HG02759 (cell line): ENCODE data around the gene GOLGA3.
"Not testable (repeated sequence)": the region's sequence is repeated elsewhere in the genome, so short reads cannot be mapped to it uniquely, and the experiment has no call there.

Experiments used
- ATAC-seq: cut with Tn5 transposase; IDR thresholded peaks from one replicate; pipeline ENCODE4 v1.9.1; 2021; ENCODE audit warnings: mild to moderate bottlenecking, moderate library complexity; ENCODE audit not compliant: unreplicated experiment

The GOLGA3 gene, protein sequence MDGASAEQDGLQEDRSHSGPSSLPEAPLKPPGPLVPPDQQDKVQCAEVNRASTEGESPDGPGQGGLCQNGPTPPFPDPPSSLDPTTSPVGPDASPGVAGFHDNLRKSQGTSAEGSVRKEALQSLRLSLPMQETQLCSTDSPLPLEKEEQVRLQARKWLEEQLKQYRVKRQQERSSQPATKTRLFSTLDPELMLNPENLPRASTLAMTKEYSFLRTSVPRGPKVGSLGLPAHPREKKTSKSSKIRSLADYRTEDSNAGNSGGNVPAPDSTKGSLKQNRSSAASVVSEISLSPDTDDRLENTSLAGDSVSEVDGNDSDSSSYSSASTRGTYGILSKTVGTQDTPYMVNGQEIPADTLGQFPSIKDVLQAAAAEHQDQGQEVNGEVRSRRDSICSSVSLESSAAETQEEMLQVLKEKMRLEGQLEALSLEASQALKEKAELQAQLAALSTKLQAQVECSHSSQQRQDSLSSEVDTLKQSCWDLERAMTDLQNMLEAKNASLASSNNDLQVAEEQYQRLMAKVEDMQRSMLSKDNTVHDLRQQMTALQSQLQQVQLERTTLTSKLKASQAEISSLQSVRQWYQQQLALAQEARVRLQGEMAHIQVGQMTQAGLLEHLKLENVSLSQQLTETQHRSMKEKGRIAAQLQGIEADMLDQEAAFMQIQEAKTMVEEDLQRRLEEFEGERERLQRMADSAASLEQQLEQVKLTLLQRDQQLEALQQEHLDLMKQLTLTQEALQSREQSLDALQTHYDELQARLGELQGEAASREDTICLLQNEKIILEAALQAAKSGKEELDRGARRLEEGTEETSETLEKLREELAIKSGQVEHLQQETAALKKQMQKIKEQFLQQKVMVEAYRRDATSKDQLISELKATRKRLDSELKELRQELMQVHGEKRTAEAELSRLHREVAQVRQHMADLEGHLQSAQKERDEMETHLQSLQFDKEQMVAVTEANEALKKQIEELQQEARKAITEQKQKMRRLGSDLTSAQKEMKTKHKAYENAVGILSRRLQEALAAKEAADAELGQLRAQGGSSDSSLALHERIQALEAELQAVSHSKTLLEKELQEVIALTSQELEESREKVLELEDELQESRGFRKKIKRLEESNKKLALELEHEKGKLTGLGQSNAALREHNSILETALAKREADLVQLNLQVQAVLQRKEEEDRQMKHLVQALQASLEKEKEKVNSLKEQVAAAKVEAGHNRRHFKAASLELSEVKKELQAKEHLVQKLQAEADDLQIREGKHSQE (N-terminal part only)

DNA sequence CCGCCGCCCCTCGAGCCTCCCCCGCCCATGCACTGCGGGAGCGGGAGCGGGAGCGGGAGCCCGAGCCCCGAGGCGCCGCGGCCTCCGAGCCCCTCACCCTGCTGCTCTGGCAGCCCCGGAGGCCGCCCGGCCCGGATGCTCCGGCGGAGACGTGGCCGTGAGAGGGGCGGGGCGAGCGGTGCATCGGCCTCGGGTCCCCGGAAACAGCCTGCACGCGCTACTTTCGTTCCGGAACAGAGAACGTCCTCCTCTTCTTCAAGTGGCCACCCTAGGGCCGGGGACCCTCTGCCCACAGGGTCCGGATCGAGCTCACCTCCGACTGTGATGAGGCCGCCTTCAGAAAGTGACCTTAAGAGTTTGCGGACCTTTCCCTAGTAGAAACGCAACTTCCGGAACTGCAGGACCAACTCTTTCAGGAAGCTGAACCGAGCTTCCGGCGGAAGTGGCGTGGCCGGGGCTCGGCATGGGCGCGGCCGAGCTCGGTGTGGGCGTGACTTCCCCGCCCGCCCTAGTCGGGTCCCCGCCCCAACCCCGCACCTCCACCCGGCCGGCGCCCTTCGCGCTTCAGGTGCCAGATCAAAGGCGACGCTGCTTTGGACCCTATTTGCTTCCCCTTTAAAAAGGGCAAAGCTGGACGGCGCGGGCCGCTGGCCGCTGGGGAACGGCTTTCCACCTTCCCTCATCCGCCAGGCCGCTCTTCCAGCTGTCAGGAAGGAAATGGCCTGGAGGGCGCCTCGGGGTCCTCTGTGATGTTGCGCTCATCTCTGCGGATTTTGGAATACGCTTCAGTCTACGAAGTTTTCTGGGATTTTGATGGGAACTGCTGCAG is at the start of gene GOLGA3:
Gene GOLGA3 (minus strand): TSS at position 164 of the 829 bp plus-strand sequence. CDS start 6,741 bp downstream, outside the sequence.
- ATAC-seq, result peak; percentile 94

DNA sequence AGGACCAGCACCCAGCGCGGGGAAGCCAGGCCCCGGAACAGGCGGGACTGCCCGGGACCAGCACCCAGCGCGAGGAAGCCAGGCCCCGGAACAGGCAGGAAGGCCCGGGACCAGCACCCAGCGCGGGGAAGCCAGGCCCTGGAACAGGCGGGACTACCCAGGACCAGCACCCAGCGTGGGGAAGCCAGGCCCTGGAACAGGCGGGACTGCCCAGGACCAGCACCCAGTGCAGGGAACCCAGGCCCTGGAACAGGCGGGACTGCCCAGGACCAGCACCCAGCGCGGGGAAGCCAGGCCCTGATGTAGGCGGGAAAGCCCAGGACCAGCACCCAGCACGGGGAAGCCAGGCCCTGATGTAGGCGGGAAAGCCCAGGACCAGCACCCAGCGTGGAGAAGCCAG is 46.0 kb upstream of the GOLGA3 start:
- ATAC-seq, result not testable (repeated sequence)

DNA sequence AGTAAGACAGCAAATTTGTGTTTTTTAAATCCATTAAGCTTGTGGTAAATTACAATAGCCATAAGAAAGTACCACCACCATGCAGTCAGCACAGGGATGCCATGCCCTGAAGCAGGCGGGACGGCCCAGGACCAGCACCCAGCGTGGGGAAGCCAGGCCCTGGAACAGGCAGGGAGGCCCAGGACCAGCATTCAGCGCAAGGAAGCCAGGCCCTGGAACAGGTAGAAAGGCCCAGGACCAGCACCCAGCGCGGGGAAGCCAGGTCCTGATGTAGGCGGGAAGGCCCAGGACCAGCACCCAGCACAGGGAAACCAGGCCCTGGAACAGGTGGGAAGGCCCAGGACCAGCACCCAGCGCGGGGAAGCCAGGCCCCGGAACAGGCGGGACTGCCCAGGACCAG is 45.5 kb upstream of the GOLGA3 start:
- ATAC-seq, result no peak

DNA sequence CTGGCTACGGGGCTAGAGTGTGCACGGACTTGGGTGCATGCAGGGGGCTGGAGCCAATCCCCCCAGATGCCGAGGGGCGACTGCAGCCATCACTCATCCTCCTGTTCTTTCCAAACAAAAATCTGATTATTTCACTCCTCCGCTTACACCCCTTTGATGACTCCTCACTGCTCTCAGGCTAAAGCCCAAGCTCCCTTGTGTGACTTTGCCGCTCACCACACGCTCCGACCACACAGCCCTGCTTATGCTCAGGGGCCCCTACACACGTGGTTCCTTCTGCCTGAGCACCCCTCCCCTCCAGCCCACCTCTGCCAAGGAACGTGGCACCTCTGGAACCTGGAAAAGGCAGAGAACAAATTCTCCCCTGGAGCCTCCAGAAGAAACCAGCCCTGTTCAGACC is 45.1 kb upstream of the GOLGA3 start:
- no peak for ATAC-seq

DNA sequence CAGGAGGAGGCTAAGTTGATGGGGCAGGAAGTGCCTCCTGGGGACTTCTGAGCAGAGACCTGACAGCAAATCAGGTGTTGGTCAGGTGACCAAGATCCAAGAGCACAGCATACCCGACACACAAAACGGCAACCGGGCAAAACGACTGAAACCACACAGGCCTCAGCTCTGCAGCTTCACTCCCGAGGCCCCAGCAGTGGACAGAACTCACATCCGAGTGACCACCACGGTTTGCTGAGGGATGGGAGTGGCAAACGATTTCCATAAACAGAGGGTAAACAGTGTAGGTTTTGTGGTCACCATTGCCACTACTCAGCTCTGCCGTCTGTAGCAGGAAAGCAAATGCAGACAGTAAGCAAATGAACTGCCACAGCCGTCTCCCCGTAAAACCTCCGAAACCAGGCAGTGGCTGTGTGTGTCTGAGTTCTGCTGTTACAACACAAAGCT is 44.3 kb upstream of the GOLGA3 start:
- ATAC-seq, result no peak

DNA sequence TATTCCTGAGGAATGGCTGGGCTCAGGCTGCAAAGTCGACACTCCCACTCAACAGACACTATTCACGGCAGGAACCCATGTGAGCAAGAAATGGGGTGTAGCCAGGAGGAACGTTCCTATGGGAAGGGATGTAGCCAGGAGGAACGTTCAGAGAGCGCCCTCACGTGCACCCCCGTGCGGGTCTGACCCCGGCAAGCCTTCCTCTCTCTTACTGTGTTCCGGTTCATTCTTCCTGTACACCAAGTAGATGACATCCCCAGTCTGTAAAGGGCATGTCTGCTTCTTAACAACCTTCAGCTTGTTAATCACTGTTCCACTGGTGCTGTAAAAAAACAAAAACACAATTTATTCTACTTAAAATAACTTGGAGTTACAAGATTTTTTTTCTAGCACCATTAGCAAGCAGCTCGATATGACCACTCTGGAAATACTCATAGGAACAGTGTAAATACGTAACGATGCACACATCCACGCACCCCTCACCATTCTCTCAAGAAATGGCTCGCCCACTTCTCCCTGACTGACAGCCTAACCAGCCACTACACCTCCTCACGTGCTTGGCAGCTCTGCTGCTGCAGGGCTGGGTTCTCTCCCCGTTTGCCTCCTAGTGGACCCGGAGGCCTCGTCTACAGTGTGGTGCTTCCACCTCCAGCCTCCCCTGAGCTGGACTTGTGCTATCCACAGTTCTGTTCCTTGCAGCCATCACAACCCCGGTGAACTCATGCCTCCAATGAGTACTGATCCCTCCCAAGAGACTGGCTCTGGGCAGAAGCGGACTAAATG is 43.6 kb upstream of the GOLGA3 start:
- no peak for ATAC-seq

DNA sequence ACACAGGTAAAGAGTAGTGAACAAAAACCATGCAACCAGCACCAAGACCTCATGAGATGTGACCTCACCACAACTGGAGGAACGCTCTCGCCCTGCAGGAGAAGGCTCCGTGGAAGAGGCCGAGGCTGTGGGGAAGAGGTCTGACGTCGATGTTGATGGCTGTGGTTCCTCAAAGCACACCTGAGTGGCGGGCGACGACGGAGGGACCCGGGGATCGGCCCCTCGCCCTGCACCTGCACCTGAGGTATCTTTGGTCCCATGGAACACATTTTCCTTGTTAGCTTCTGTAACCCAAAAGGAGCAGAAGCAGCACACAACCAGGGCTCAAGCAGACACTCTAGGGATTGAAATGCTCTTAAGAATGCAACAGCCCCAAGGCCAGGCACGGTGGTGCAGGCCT is 40.9 kb upstream of the GOLGA3 start:
- ATAC-seq, result no peak

DNA sequence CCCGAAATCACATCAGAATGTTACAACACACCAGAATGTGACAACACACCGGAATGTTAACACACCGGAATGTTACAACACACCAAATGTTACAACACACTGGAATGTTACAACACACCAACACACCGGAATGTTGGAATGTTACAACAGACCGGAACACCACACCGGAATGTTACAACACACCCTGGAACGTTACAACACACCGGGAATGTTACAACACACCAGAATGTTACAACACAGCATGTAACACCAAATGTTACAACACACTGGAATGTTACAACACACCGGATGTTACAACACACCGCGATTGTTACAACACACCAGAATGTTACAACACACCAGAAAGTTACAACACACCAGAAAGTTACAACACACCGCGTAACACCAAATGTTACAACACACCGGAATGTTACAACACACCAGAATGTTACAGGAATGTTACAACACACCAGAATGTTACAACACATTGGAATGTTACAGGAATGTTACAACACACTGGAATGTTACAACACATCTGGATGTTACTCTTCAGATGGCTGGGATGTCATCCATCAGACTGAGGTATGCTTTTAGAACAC is 37.7 kb upstream of the GOLGA3 start:
- ATAC-seq, result no peak

DNA sequence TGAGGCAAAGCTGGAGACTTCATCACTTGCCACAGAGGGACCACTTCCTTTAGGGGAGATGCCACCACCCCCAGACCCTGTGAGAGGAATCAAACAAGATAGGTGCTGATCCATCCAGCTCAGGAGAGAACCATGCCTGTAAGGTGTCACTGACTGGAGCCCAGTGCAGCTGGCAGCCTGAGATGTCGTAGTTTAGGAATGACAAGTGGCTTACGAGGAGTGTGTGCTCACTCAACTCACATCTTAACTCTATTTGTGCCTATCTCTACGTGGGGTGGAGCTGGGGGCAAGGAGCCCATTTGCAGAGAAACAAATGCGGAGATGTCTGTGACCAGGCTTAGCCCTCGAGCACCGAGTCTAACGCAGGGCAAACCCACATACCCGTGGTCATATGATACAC is 32.9 kb upstream of the GOLGA3 start:
- no peak for ATAC-seq

DNA sequence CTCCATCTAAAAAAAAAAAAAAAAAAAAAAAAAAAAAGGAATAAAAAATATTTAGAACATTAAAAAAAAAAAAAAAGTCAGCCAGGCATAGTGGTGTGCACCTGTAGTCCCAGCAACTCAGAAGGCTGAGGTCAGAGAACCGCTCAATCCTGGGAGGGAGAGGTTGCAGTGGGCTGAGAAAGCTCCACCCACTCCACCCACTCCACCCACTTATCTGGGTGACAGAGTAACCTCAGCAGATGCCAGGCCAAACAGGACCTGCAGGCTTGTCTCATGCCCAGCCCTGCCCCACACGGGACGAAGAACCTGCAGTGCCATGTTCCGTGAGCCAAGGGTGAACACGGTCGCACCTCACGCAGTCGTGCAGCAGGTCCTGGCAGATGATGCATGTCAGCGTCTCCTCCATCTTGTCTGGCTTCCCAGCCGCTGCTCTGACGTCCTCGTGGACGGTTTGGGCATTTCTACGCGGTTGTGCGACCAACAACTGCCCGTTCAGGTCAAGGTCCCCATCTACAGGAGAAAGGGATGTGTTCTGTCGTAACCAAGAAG is 30.1 kb upstream of the GOLGA3 start:
- ATAC-seq, result no peak

DNA sequence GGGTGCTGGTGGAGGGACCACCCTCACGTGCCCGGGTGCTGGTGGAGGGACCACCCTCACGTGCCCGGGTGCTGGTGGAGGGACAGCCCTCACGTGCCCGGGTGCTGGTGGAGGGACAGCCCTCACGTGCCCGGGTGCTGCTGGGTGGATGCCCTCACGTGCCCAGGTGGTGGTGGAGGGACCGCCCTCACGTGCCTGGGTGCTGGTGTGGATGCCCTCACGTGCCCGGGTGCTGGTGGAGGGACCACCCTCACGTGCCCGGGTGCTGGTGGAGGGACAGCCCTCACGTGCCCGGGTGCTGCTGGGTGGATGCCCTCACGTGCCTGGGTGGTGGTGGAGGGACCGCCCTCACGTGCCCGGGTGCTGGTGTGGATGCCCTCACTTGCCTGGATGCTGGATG is 28.4 kb upstream of the GOLGA3 start:
- not testable (repeated sequence) for ATAC-seq

DNA sequence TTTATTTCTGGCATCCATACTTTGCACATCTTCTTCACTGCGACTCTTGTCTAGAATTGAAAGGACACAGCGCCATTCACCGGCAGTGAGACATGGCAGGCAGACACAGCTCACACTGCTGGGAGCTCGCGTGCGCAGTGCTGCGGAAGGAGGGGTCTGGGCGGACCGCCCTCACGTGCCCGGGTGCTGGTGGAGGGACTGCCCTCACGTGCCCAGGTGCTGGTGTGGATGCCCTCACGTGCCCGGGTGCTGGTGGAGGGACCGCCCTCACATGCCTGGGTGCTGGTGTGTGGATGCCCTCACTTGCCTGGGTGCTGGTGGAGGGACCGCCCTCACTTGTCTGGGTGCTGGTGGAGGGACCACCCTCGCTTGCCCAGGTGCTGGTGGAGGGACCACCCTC is 27.9 kb upstream of the GOLGA3 start:
- no peak for ATAC-seq

DNA sequence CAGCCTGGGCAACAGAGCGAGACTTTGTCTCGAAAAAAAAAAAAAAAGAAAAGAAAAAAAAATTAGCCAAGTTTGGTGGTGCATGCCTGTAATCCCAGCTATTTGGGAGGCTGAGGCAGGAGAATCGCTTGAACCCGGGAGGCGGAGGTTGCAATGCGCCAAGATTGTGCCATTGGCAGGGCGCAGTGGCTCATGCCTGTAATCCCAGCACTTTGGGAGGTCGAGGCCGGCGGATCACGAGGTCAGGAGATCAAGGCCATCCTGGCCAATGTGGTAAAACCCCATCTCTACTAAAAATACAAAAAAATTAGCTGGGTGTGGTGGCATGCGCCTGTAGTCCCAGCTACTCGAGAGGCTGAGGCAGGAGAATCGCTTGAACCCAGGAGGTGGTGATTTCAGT is 26.5 kb upstream of the GOLGA3 start:
- not testable (repeated sequence) for ATAC-seq

DNA sequence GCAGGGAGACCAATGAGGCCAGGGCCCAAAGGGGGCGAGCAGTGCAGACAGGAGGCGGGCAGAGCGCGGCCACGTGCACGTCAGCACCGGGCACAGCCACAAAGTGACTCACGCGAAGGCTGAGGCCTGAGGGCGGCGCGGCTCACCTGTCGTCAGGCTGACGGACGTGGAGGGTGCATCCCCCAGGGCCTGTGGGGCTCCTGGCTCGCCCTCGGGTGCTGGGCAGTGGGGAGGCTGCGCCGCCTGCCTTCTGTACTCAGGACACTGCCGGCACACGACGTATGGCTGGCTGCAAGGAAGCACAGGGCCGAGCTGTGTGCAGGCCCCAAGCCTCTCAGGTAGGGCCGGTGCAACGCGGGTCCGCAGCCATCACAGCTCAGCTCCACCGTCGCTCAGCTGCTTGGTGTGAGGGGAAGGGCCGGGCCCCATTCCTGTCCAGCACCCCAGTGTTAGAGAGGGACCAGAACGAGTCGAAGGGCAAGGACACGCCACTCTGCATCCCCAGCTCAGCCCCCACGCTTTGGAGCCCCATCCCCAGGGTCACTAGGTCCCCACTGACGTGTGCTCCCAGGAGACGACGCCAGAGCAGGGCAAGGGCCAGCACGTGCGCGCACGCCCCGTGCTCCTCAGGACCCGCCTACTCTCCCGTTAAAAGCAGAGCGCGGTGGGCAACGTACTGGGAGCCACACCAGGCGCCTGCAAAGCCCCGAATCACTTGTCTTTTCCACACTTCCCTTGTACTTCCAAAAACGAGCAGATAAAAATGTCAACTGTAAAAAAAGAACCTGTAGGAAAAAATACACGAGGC is 24.8 kb upstream of the GOLGA3 start:
- ATAC-seq, result no peak

DNA sequence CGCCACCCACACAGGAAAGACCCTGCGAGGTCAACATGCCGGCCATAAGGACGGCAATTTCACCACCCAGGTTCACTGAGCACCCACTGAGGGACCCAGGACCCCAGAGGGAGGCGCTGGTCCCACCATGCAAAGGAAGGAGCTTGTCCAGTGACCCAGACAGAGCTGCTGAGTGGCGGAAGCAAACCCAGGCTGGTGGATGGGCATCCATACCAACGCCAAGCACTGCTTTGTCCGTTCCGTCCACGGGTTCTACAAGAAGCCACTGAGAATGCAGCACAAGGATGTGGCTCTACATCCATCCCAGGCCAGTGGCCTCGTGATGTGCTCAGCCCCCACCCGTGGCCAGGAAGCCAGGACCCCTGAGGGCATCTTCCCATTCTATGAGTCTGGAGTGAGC is 23.8 kb upstream of the GOLGA3 start:
- ATAC-seq, result no peak

DNA sequence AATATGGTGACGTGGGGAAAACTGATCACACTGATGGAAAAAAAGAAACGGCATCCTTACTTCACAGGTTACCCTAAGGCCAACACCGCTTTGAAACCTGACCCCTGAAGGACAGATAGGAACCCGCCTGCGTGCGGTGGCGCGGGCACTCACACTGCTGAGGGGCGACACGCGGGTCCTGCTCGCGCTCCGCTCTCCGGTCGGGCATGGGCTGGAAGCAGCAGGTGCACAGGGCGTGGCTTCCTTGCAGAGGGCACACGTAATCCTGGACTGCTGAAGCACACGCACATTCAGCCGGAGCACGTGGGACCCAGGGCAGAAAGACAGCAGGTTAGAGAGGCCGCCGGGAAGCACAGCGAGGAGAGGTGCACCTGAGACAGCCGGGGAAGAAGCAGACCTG is 22.8 kb upstream of the GOLGA3 start:
- no peak for ATAC-seq

DNA sequence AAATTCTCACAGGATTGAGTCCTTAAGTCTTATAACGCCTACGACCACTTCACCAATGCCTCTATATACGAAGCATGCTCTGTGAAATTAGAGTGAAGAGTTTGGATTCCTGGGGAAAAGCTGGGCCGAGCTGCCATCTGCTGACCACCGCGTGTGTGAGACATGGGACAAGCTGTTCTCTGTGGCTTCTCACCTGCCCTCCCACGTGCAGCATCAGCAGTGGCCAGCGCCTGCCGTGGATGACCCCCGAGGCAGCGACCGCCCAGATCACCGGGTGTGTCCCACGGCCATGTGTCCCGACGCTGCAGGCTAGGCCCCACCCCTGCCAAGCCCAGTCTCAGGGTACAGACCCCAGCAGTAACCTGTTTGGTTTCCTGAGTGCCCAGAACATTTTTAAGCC is 21.6 kb upstream of the GOLGA3 start:
- no peak for ATAC-seq

DNA sequence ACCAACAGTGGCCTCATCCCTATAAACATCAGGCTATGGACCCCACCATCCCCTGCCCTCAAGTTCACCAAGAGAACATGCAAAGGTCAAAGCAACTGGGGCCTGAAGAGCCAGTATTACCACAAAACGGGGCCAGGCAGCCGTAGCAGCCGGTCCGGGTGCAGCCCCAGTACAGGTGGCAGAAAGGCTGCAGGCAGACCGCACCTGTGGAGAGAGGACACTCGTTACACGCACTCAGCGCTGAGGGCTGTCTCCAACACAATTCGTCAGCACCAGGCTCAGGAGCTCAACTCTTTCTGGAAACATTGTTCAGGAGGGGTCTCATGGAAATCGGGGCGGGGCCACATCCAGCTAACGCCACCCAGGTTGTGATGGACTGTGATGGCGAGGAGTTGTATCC is 19.9 kb upstream of the GOLGA3 start:
- ATAC-seq, result no peak
